ENCODE data around the gene PELI1.

PELI1 gene, protein sequence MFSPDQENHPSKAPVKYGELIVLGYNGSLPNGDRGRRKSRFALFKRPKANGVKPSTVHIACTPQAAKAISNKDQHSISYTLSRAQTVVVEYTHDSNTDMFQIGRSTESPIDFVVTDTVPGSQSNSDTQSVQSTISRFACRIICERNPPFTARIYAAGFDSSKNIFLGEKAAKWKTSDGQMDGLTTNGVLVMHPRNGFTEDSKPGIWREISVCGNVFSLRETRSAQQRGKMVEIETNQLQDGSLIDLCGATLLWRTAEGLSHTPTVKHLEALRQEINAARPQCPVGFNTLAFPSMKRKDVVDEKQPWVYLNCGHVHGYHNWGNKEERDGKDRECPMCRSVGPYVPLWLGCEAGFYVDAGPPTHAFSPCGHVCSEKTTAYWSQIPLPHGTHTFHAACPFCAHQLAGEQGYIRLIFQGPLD

GRCh38 chr2:64144057-64145013 lies at the start of gene PELI1:
PELI1 (minus strand) TSS chr2:64144420; CDS start chr2:64108310, 36,110 bp downstream.
- in situ Hi-C loops (cut with HindIII; ENCODE audit: low pct_ligation_motif_present, low pct_unique_long_range_greater_than_20kb, low sequenced_read_pairs): no loop called here
- peak; percentile 98 for DNase-seq

GRCh38 chr2:64193491-64193890 lies 49.3 kb upstream of the PELI1 start:
- DNase-seq: no peak
- in situ Hi-C loops (cut with HindIII; ENCODE audit: low pct_ligation_motif_present, low pct_unique_long_range_greater_than_20kb, low sequenced_read_pairs): no loop called here

GRCh38 chr2:64192664-64193105 lies 48.5 kb upstream of the PELI1 start:
- in situ Hi-C loops (cut with HindIII; ENCODE audit: low pct_ligation_motif_present, low pct_unique_long_range_greater_than_20kb, low sequenced_read_pairs): no loop called here
- no peak for DNase-seq

- in situ Hi-C loops (cut with HindIII; ENCODE audit: low pct_ligation_motif_present, low pct_unique_long_range_greater_than_20kb, low sequenced_read_pairs): no loop called here
- no peak for DNase-seq
Observed at GRCh38 chr2:64192125-64192479, 47.9 kb upstream of the PELI1 start.

DNA sequence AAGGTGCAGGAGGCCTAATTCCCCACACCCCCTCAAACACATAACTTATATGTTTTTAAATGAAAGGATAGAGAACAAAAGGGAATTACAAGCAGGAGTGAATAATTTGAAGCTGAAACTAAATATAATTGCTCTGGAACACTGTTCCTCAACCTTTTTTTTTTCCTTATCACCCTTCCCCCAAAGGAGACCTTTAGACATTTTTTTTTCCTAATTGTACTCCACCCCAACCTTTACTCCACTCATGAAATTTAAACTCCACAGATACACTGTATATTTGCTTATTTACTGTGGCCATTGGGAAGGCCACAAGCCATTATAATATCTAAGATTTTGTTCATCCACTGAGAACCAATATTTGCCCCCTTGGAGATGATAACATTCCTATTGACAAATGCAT lies 45.4 kb upstream of the PELI1 start:
- in situ Hi-C loops (cut with HindIII; ENCODE audit: low pct_ligation_motif_present, low pct_unique_long_range_greater_than_20kb, low sequenced_read_pairs): no loop called here

GRCh38 chr2:64189167-64189566 lies 44.9 kb upstream of the PELI1 start:
- in situ Hi-C loops (cut with HindIII; ENCODE audit: low pct_ligation_motif_present, low pct_unique_long_range_greater_than_20kb, low sequenced_read_pairs): no loop called here
- DNase-seq: no peak

More for the DNA sequence above, 45.4 kb upstream of the PELI1 start:
- DNase-seq: no peak

DNA sequence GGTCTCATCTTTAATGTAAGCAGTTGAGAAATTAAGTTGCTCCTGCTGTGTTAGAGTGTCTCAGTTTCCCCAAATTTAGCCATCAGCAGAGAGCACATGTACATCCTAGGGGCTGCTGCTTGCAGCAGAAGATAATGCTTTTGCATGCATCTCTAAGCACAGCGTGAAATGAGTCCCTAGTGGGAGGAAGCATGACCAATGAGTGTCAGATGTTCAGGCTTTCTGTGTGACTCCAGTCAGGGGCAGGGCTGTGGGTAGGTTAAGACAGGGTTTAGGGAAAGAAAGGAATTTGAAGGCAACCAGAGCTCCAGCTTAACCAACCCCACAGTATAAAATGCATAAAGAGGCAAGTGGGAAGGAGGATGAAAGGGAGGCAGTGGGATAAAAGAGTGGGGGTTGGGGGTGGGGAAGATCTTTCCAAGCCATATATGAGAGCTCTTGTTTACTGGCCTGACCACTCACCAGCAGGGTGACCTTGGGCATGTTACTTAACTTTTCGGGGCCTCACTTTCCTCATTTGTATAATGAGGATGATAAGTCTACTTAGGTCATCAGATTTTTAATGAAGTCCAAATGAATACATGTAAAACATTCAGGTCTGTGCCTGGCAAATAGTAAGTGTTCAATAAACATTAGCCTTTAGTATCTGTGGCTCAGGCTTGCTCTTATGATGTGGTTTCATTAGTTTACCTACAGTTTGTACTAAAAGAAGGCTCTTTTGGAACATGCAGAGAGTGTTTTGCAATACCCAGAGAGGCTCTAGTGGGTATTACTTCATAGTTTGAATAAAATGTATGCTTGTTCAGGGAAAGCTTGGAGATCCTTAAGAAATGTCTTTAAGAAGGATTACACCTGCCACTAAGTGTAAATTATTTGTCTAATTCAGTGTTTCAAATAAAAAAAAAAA lies 42.7 kb upstream of the PELI1 start:
- in situ Hi-C loops (cut with HindIII; ENCODE audit: low pct_ligation_motif_present, low pct_unique_long_range_greater_than_20kb, low sequenced_read_pairs): no loop called here
- no peak for DNase-seq

DNA sequence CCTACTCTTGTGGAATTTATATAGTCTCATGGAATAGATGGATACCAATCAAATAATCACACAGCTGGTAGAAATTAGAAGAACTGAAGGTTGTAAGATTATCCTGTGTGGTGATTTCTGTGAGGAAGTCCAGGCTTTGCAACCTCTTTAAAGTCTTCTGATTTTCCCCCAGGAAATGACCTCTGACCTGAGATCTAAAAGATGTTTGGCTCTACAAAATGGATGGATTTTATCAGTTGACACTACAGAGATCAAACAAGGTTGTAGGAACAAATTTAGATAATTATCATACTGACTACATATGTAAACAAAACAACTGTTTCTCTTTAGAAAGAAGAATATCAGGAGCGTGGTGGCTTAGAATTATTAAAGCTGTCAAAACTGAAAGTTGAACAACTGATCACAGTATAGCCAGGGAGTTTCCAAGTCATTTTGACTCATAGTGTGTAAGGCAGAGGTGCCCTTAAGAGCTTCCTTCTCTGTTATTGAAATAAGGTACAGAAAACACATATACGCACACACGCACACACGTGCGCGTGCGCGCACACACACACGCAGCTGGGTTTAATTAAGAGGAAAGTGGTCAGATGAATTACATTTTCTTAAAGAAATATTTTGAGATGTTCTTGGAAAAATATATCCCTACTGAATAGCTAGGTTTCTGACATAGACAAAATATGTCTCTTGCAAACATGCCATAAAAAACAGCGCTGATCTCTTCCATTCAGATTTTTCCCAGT lies 35.5 kb upstream of the PELI1 start:
- in situ Hi-C loops (cut with HindIII; ENCODE audit: low pct_ligation_motif_present, low pct_unique_long_range_greater_than_20kb, low sequenced_read_pairs): no loop called here
- DNase-seq: no peak

GRCh38 chr2:64177315-64177714 lies 33.1 kb upstream of the PELI1 start:
- DNase-seq: no peak

GRCh38 chr2:64175419-64176197 lies 31.4 kb upstream of the PELI1 start:
- in situ Hi-C loops (cut with HindIII; ENCODE audit: low pct_ligation_motif_present, low pct_unique_long_range_greater_than_20kb, low sequenced_read_pairs): no loop called here
- DNase-seq: no peak

More at GRCh38 chr2:64177315-64177714, 33.1 kb upstream of the PELI1 start:
- in situ Hi-C loops (cut with HindIII; ENCODE audit: low pct_ligation_motif_present, low pct_unique_long_range_greater_than_20kb, low sequenced_read_pairs): no loop called here

DNA sequence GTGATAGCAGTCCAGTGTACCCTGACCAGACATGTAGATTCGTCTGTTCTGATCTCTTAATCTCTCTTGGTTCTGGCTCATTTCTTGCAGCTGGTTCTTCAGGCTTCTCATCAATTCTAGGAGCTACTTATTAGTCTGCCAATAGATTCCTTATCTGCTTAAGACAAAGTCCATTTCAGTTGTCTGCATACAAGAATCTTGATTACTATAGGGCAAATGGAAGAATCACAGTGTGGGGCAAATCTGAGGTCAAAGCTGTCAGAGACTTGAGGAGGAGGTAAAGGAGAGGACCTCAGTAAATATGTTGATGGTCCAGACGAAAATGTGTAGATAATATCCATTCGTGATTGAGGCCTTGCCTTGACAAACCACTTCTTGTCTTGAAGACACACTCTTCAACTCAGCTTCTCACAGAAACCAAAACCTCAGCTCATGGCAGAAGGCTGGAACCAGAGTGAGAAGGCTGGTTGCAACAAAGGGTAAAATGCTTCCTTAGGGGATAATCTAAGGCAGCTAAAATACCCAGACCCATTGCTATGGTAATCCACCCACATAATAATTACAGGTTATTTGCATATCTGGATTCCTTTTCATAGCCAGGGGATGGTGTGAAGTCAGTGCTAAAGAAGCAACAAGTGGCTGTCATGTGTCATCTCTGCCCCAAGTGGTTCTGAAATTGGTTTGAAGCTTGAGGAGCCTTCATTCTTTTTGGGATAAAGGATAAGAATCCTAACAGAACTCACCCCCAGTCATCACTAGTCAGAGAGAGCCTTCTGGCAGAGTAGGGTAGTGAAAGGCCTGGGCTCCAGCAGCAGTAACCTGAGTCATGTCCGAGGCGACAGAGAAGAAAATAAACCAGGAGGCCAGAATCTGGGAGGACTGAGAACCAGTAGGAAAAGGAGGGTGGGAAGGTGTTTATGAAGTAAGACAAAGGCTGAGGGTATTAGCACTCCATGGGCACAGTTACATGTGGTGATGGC lies 29.2 kb upstream of the PELI1 start:
- DNase-seq: no peak
- in situ Hi-C loops (cut with HindIII; ENCODE audit: low pct_ligation_motif_present, low pct_unique_long_range_greater_than_20kb, low sequenced_read_pairs): no loop called here

- no peak for DNase-seq
- in situ Hi-C loops (cut with HindIII; ENCODE audit: low pct_ligation_motif_present, low pct_unique_long_range_greater_than_20kb, low sequenced_read_pairs): no loop called here
Observed at GRCh38 chr2:64168756-64169155, 24.5 kb upstream of the PELI1 start.

- no peak for DNase-seq
- in situ Hi-C loops (cut with HindIII; ENCODE audit: low pct_ligation_motif_present, low pct_unique_long_range_greater_than_20kb, low sequenced_read_pairs): no loop called here
Observed at GRCh38 chr2:64168201-64168600, 24.0 kb upstream of the PELI1 start.

- in situ Hi-C loops (cut with HindIII; ENCODE audit: low pct_ligation_motif_present, low pct_unique_long_range_greater_than_20kb, low sequenced_read_pairs): no loop called here
- DNase-seq: no peak
Observed at GRCh38 chr2:64166637-64167420, 22.6 kb upstream of the PELI1 start.

DNA sequence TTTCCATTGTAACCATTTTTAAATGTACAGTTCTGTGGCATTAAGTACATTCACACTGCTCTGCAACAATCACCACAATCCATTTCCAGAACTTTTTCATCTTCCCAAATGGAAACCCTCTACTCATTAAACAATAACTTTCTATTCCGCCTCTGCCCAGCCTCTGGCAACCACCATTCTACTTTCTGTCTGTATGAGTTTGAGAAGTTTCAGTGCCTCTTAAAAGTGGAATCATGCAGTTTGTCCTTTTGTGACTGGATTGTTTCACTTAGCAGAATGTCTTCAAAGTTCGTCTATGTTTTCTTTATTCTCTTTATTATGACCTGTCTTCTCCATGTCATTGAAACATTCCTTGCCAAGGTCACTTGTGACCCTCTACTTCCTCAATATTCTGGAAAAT lies 22.0 kb upstream of the PELI1 start:
- in situ Hi-C loops (cut with HindIII; ENCODE audit: low pct_ligation_motif_present, low pct_unique_long_range_greater_than_20kb, low sequenced_read_pairs): no loop called here
- DNase-seq: no peak

Measured in ACHN (cell line).